Transverse colon (tissue), 4 donors: ENCODE measurements around the gene ZDHHC24. TPM values are rescaled to one million over a fixed set of nuclear protein-coding genes. Genes with fewer than 3 reads are reported as not detected.
A peak's percentile ranks its signal among the peaks of the same experiment; 100 is the strongest.

Experiments used
- DNase-seq: peaks from one replicate; pipeline ENCODE4 v3.0.0-alpha.2; 2019
- H3K27ac ChIP-seq, 4 donors: fragments of 200-600 bp; sonication (generic); 2 replicates each; pipeline ENCODE4 v1.5.1; 2016 to 2018; ENCODE audit warnings: inconsistent platforms in 4 of 4
- H3K27me3 ChIP-seq: fragments of 200-600 bp; sonication (generic); 2 replicates; pipeline ENCODE4 v1.5.1; 2017; ENCODE audit warnings: inconsistent platforms
- H3K36me3 ChIP-seq, 4 donors: fragments of 200-600 bp; sonication (generic); 2 replicates each; pipeline ENCODE4 v1.5.1; 2017 to 2019; ENCODE audit warnings: inconsistent platforms in 4 of 4
- H3K4me1 ChIP-seq, 4 donors: fragments of 200-600 bp; sonication (generic); 2 replicates each; pipeline ENCODE4 v1.5.1; 2017 to 2020; ENCODE audit warnings: inconsistent platforms in 4 of 4
- H3K4me3 ChIP-seq, 4 donors: fragments of 200-600 bp; sonication (generic); 1 replicate in 1 of 4; 2 replicates in 3 of 4; pipeline versions ENCODE4 v1.5.1 to v1.6.1; 2017 to 2019; ENCODE audit warnings: inconsistent platforms in 4 of 4
- H3K9me3 ChIP-seq, 2 donors: fragments of 200-600 bp; sonication (generic); 2 replicates each; pipeline ENCODE4 v1.5.1; 2017 to 2019; ENCODE audit warnings: inconsistent platforms in 2 of 2
- EP300 ChIP-seq: sonication (generic); formaldehyde crosslinking; IDR thresholded peaks from one replicate; pipeline ENCODE4 v1.6.1; 2017; ENCODE audit warnings: antibody characterized with exemption, low read depth
- POLR2A ChIP-seq: fragments of 450-650 bp; IDR thresholded peaks from one replicate; pipeline ENCODE4 v1.6.1; 2016; ENCODE audit warnings: antibody characterized with exemption, mild to moderate bottlenecking, moderate library complexity
- POLR2AphosphoS5 ChIP-seq, 3 donors: sonication (generic); formaldehyde crosslinking; IDR thresholded peaks; one replicate each; pipeline ENCODE4 v1.6.1; 2016; ENCODE audit warnings: antibody characterized with exemption in 3 of 3
- WGBS, 2 donors: methylation state at CpG; one replicate each; pipeline ENCODE4 v1.1.5; 2018; ENCODE audit warnings: low coverage in 1 of 2; 5-methylcytosine and 5-hydroxymethylcytosine counted together
- in situ Hi-C, 4 donors: fragments of 200-750 bp; cut with MboI; loops; one replicate each; pipeline versions ENCODE4 v1.15.0 to v1.15.1; 2017; ENCODE audit warnings: low sequenced_read_pairs in 3 of 4, low pct_ligation_motif_present in 1 of 4, low pct_unique_long_range_greater_than_20kb in 1 of 4
- intact Hi-C: fragments of 100-400 bp; cut with DNase I; formaldehyde crosslinking; loops from one replicate; pipeline ENCODE4 v1.15.1; 2023; ENCODE audit warnings: low total_unique reads
- total RNA-seq, 4 donors: library from RNA; depleted of rRNA; stranded (reverse); fragments of >200 nt; gene quantifications; one replicate each; pipeline ENCODE4 v1.1.0, GENCODE V29; 2016
- TF ChIP-seq, protein P1 (sequence below), 5 experiments: fragments of 200-600 bp in 3 of 5; fragments of 450-650 bp in 2 of 5; sonication (generic) in 3 of 5; IDR thresholded peaks; 1 replicate in 2 of 5; 2 replicates in 3 of 5; pipeline ENCODE4 v1.5.1; 2016 to 2017; ENCODE audit warnings: antibody characterized with exemption in 5 of 5, inconsistent platforms in 3 of 5, mild to moderate bottlenecking in 2 of 5, moderate library complexity in 1 of 5

ZDHHC24 gene
- total RNA-seq, 4 donors from 2014 or later, result 12.1 to 34.4 (median 13.8) TPM

DNA sequence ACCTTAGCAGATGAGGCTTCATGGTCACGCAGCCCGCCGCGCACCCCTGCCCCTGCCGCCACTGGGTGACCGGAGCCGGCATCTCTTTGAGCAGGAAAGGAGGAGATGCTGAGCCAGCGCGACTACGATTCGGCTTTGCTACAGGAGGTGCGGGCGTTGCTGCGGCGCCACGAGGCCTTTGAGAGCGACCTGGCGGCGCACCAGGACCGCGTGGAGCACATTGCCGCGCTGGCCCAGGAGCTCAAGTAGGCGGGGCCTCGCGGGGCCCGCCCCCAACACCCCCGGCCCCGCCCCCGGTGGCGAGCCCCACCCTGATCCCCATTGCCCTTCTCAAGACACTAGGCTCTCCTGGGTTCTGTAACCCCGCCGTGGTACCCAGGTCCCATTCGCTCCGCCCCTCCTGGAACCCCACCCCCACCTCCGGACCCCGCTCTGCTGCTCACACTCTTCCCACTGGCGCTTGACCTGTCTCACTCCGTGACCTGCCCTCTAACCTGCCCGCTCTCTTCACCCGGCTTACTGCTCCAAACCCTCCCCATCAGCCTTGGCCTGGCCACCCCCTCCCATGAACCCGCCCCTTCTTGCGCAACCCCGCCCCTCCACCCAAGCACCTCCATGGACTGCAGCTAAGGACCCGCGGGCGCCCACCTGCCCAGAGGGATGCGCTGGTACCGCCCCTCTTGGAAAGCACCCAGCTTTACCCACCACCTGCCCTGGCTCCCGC, 13.5 kb upstream of the ZDHHC24 start:
- H3K27me3 ChIP-seq, result peaks cover 25% of the 10 kb centered on the region
- H3K4me1 ChIP-seq, result peaks cover 6 to 9% (median 8%) of the 10 kb centered on the region in 4 donors
- in situ Hi-C loops (loop anchor here in 1 of 4 donors (25.0 kb wide), 1 partner anchor 278 kb away; the partner anchor contains the start of gene RCE1), intact Hi-C loops (loop anchor here (10.0 kb wide), 1 partner anchor 275 kb away; no protein-coding TSS in a partner anchor)
- WGBS, 2 donors, result 27% methylated on average over 45 of the region's 50 CpGs; no CpG with 5 or more reads in 1 of the 2 donors
- H3K4me3 ChIP-seq, result peak overlapping the region in 1 of 4 donors; percentile 1
- no peak overlapping the region for H3K27ac ChIP-seq
- no peaks in the 10 kb centered on the region for H3K36me3 ChIP-seq
- TF ChIP-seq POLR2A, result no peak
- DNase-seq, result peak; percentile 20
- no peaks in the 10 kb centered on the region for H3K9me3 ChIP-seq

- Histone ChIP-seq H3K36me3 (no peaks in the 10 kb centered on the region), H3K4me1 (peaks cover 6 to 9% (median 8%) of the 10 kb centered on the region in 4 donors), H3K9me3 (no peaks in the 10 kb centered on the region), H3K27me3 (peaks cover 25% of the 10 kb centered on the region), H3K4me3 (no peak overlapping the region), H3K27ac (no peak overlapping the region)
- in situ Hi-C loops, result loop anchor here in 1 of 4 donors (25.0 kb wide), 1 partner anchor 279 kb away; the partner anchor contains the start of gene RCE1
- TF ChIP-seq, protein P1, sequence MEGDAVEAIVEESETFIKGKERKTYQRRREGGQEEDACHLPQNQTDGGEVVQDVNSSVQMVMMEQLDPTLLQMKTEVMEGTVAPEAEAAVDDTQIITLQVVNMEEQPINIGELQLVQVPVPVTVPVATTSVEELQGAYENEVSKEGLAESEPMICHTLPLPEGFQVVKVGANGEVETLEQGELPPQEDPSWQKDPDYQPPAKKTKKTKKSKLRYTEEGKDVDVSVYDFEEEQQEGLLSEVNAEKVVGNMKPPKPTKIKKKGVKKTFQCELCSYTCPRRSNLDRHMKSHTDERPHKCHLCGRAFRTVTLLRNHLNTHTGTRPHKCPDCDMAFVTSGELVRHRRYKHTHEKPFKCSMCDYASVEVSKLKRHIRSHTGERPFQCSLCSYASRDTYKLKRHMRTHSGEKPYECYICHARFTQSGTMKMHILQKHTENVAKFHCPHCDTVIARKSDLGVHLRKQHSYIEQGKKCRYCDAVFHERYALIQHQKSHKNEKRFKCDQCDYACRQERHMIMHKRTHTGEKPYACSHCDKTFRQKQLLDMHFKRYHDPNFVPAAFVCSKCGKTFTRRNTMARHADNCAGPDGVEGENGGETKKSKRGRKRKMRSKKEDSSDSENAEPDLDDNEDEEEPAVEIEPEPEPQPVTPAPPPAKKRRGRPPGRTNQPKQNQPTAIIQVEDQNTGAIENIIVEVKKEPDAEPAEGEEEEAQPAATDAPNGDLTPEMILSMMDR (IDR thresholded peaks at IDR 0.05), result no peak
- intact Hi-C loops, result loop anchor here (10.0 kb wide), 1 partner anchor 277 kb away; no protein-coding TSS in a partner anchor
- no peak for DNase-seq
- 93% methylated on average over 24 of the region's 24 CpGs; no CpG with 5 or more reads in 1 of the 2 donors for WGBS, 2 donors
Observed at GRCh38 chr11:66557733-66558326, 12.0 kb upstream of the ZDHHC24 start.

DNA sequence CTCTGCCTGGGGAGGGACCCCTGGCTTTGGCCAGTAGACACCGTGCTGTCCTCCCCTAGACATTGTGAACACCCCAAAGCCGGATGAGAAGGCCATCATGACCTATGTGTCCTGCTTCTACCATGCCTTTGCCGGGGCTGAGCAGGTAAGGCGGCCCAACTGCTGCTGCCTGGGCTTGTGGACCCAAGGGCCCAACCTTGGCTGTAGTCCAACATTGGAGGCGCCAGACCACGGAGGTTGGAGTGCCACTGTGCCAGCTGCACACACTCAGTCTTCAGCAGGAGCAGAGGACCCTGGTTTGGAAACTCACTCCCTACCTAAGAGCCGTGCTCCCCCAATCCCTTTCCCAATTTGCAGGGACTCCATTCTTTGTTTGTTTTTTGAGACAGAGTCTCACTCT, 10.2 kb upstream of the ZDHHC24 start:
- intact Hi-C loops, result loop anchor here (10.0 kb wide), 1 partner anchor 279 kb away; no protein-coding TSS in a partner anchor
- 73% methylated on average over 7 of the region's 7 CpGs; no CpG with 5 or more reads in 1 of the 2 donors for WGBS, 2 donors

GRCh38 chr11:66555416-66555815, 9.6 kb upstream of the ZDHHC24 start:
- Histone ChIP-seq H3K27ac (no peak overlapping the region), H3K9me3 (no peaks in the 10 kb centered on the region), H3K36me3 (no peaks in the 10 kb centered on the region), H3K4me3 (no peak overlapping the region), H3K27me3 (peaks cover 25% of the 10 kb centered on the region), H3K4me1 (peaks cover 6 to 9% (median 8%) of the 10 kb centered on the region in 4 donors)
- in situ Hi-C loops (loop anchor here in 1 of 4 donors (25.0 kb wide), 1 partner anchor 282 kb away; the partner anchor contains the start of gene RCE1), intact Hi-C loops (loop anchor here (10.0 kb wide), 1 partner anchor 279 kb away; no protein-coding TSS in a partner anchor)
- DNase-seq, result no peak
- WGBS, 2 donors, result 46 to 71% methylated on average over 2 to 3 of the region's 3 CpGs
- TF ChIP-seq EP300 (no peak), POLR2A (no peak), POLR2AphosphoS5 (IDR thresholded peaks at IDR 0.05) (no peak)
- TF ChIP-seq, protein P1 (IDR thresholded peaks at IDR 0.05), result no peak

More for the DNA sequence above, 10.2 kb upstream of the ZDHHC24 start:
- DNase-seq, result no peak
- Histone ChIP-seq H3K4me3 (no peak overlapping the region), H3K27ac (no peak overlapping the region), H3K36me3 (no peaks in the 10 kb centered on the region), H3K9me3 (no peaks in the 10 kb centered on the region), H3K4me1 (peaks cover 6 to 9% (median 8%) of the 10 kb centered on the region in 4 donors), H3K27me3 (peaks cover 25% of the 10 kb centered on the region)
- in situ Hi-C loops, result loop anchor here in 1 of 4 donors (25.0 kb wide), 1 partner anchor 281 kb away; the partner anchor contains the start of gene RCE1
- TF ChIP-seq, protein P1 (IDR thresholded peaks at IDR 0.05), result no peak
- no peak for TF ChIP-seq POLR2AphosphoS5 (IDR thresholded peaks at IDR 0.05)
- no peak for TF ChIP-seq EP300
- no peak for TF ChIP-seq POLR2A
